GM23338 (cell line): ENCODE measurements around the gene ORC6. TPM values are rescaled to one million over a fixed set of nuclear protein-coding genes. Genes with fewer than 3 reads are reported as not detected.

ENCODE experiments used
- ATAC-seq: fragments of 200-7000 bp; cut with Tn5 transposase; 3 replicates; pipeline ENCODE4 v1.9.1; 2020
- DNase-seq: peaks from one replicate; pipeline ENCODE4 v3.0.0-alpha.2; 2015; ENCODE audit warnings: low spot score
- H2AFZ ChIP-seq: fragments of 200-600 bp; sonication (generic); 2 replicates; pipeline ENCODE4 v1.8.0; 2016; ENCODE audit warnings: antibody characterized with exemption, mild to moderate bottlenecking, moderate library complexity
- H3F3A ChIP-seq: fragments of 200-600 bp; sonication (generic); replicated peaks from 2 replicates; pipeline ENCODE4 v1.8.0; 2017; ENCODE audit warnings: antibody characterized with exemption, mixed run types, low read depth
- H3K27ac ChIP-seq: fragments of 200-600 bp; sonication (generic); 2 replicates; pipeline ENCODE4 v1.6.1; 2016; ENCODE audit warnings: low read depth
- H3K27me3 ChIP-seq: fragments of 200-600 bp; sonication (generic); 2 replicates; pipeline ENCODE4 v1.8.0; 2016; ENCODE audit warnings: mild to moderate bottlenecking, mixed run types, moderate library complexity; ENCODE audit not compliant: insufficient read depth
- H3K36me3 ChIP-seq: fragments of 200-600 bp; sonication (generic); 2 replicates; pipeline ENCODE4 v1.8.0; 2016; ENCODE audit warnings: mild to moderate bottlenecking; ENCODE audit not compliant: insufficient read depth
- H3K4me1 ChIP-seq: fragments of 200-600 bp; sonication (generic); 2 replicates; pipeline ENCODE4 v1.8.0; 2016; ENCODE audit warnings: mild to moderate bottlenecking, moderate library complexity; ENCODE audit not compliant: insufficient read depth
- H3K4me2 ChIP-seq: fragments of 200-600 bp; sonication (generic); 2 replicates; pipeline ENCODE4 v1.7.1; 2017; ENCODE audit warnings: mixed run types
- H3K4me3 ChIP-seq: fragments of 200-600 bp; sonication (generic); 2 replicates; pipeline ENCODE4 v1.6.1; 2016; ENCODE audit warnings: mixed run types
- H3K79me2 ChIP-seq: fragments of 200-600 bp; sonication (generic); replicated peaks from 2 replicates; pipeline ENCODE4 v1.8.0; 2017; ENCODE audit warnings: mild to moderate bottlenecking; ENCODE audit not compliant: insufficient read depth
- H3K9me2 ChIP-seq: fragments of 200-600 bp; sonication (generic); 2 replicates; pipeline ENCODE4 v1.8.0; 2017; ENCODE audit not compliant: insufficient read depth
- H4K20me1 ChIP-seq: fragments of 200-600 bp; sonication (generic); replicated peaks from 2 replicates; pipeline ENCODE4 v1.8.0; 2017; ENCODE audit warnings: mild to moderate bottlenecking; ENCODE audit not compliant: insufficient read depth
- H3K27ac Mint-ChIP-seq: 2 replicates; pipeline ENCODE4 v1.8.0; 2020; ENCODE audit warnings: inconsistent platforms, mild to moderate bottlenecking, moderate library complexity, mixed read lengths
- H3K27me3 Mint-ChIP-seq: 3 replicates; pipeline ENCODE4 v1.8.0; 2022; ENCODE audit warnings: low read depth, mild to moderate bottlenecking, moderate library complexity, mixed read lengths, inconsistent platforms; ENCODE audit not compliant: insufficient read depth, poor library complexity
- H3K36me3 Mint-ChIP-seq: 3 replicates; pipeline ENCODE4 v1.8.0; 2021; ENCODE audit warnings: low read depth, mild to moderate bottlenecking, inconsistent platforms, moderate library complexity, mixed read lengths
- H3K4me1 Mint-ChIP-seq: 3 replicates; pipeline ENCODE4 v1.8.0; 2020; ENCODE audit warnings: mild to moderate bottlenecking, inconsistent platforms, mixed read lengths
- H3K4me3 Mint-ChIP-seq: 3 replicates; pipeline ENCODE4 v1.8.0; 2021; ENCODE audit warnings: moderate library complexity, mild to moderate bottlenecking, inconsistent platforms, mixed read lengths
- H3K9me3 Mint-ChIP-seq: 3 replicates; pipeline ENCODE4 v1.8.0; 2020; ENCODE audit warnings: moderate library complexity, mild to moderate bottlenecking, inconsistent platforms, mixed read lengths
- CREB1 ChIP-seq: fragments of 250-450 bp; sonication (Bioruptor Pico); IDR thresholded peaks from 2 replicates; pipeline ENCODE4 v1.5.0; 2020; ENCODE audit warnings: low read depth, mild to moderate bottlenecking, moderate library complexity
- EZH2 ChIP-seq: fragments of 200-600 bp; sonication (generic); IDR thresholded peaks from one replicate; pipeline ENCODE4 v1.8.0; 2017; ENCODE audit warnings: antibody characterized with exemption, mild to moderate bottlenecking, low read depth; ENCODE audit not compliant: unreplicated experiment
- EZH2phosphoT487 ChIP-seq: fragments of 200-600 bp; sonication (generic); IDR thresholded peaks from one replicate; pipeline ENCODE4 v1.8.1; 2018; ENCODE audit warnings: antibody characterized with exemption; ENCODE audit not compliant: unreplicated experiment
- JUNB ChIP-seq: IDR thresholded peaks from one replicate; pipeline ENCODE4 v1.6.1; 2016; ENCODE audit warnings: antibody characterized with exemption; ENCODE audit not compliant: unreplicated experiment
- NANOG ChIP-seq: IDR thresholded peaks from 2 replicates; pipeline ENCODE4 v1.6.1; 2016; ENCODE audit warnings: antibody characterized with exemption, borderline replicate concordance
- POLR2AphosphoS5 ChIP-seq: IDR thresholded peaks from 2 replicates; pipeline ENCODE4 v1.6.1; 2016; ENCODE audit warnings: antibody characterized with exemption, low read depth
- REST ChIP-seq: IDR thresholded peaks from one replicate; pipeline ENCODE4 v1.6.1; 2018; ENCODE audit warnings: antibody characterized with exemption; ENCODE audit not compliant: unreplicated experiment
- STAT1 ChIP-seq: IDR thresholded peaks from one replicate; pipeline ENCODE4 v1.6.1; 2016; ENCODE audit warnings: antibody characterized with exemption; ENCODE audit not compliant: unreplicated experiment
- ZNF114 ChIP-seq: fragments of 250-450 bp; sonication (Bioruptor Pico); IDR thresholded peaks from 2 replicates; pipeline ENCODE4 v1.5.0; 2020; ENCODE audit warnings: mild to moderate bottlenecking, moderate library complexity
- ZNF331 ChIP-seq: fragments of 250-450 bp; sonication (Bioruptor Pico); IDR thresholded peaks from 2 replicates; pipeline ENCODE4 v1.5.0; 2020; ENCODE audit warnings: low read depth, mild to moderate bottlenecking, moderate library complexity
- polyA plus RNA-seq: library from polyadenylated mRNA; unstranded; fragments of >200 nt; fragmentation: Nextera tagmentation; extraction: Ambion mirVana; gene quantifications from 2 replicates; pipeline ENCODE4 v1.2.1, GENCODE V29; 2016
- total RNA-seq: library from RNA; depleted of rRNA; stranded (reverse); fragments of >200 nt; shearing (Covaris generic); gene quantifications from 2 replicates; pipeline ENCODE4 v1.2.3, GENCODE V29; 2014
- TF ChIP-seq, protein P1 (sequence below): fragments of 250-450 bp; sonication (Bioruptor Pico); IDR thresholded peaks from 2 replicates; pipeline ENCODE4 v1.5.0; 2020; ENCODE audit warnings: mild to moderate bottlenecking, moderate library complexity

The ORC6 gene
- total and polyA plus RNA-seq, 2 experiments from 2014 or later: 71.5 to 92.0 TPM

DNA sequence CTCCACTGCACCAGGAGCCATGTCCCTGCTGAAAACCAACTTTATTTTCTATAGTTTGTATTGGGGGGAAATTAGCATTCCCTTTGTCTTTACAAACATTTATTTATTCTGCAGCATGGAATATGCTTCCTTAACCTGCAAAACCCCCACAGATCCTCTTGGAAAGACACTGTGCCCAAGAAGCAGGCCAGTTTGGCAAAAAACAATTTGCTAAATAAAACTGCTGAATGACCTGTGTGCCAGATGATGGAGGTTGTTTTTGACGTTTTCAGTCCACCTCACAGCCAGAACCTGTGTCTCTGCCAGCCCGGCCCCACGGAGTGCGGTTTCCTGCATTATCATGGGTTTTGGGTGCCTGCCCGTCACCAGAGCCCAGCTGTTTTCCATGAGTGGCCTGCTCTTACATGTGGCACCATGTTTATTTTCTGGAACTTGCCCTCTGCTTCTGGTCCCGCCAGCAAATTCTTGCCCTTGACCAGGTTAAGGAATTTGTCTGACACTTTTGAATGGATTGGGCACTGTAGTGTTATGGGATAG, 26.4 kb downstream of the ORC6 start:
- Histone ChIP-seq H3K27me3 (no peaks in the 10 kb centered on the region), H3K79me2 (no peaks in the 10 kb centered on the region), H3F3A (no peaks in the 10 kb centered on the region), H3K27ac (no peak overlapping the region), H2AFZ (no peak overlapping the region), H4K20me1 (no peaks in the 10 kb centered on the region), H3K4me2 (no peak overlapping the region), H3K9me2 (no peaks in the 10 kb centered on the region), H3K36me3 (no peaks in the 10 kb centered on the region), H3K4me3 (no peak overlapping the region), H3K4me1 (no peaks in the 10 kb centered on the region)
- H3K36me3 Mint-ChIP-seq: no peaks in the 10 kb centered on the region
- no peak for TF ChIP-seq JUNB
- TF ChIP-seq POLR2AphosphoS5: no peak
- no peaks in the 10 kb centered on the region for H3K4me1 Mint-ChIP-seq
- no peaks in the 10 kb centered on the region for H3K9me3 Mint-ChIP-seq
- DNase-seq (no peak), ATAC-seq (no peak)
- H3K27me3 Mint-ChIP-seq: peaks cover 9% of the 10 kb centered on the region
- H3K4me3 Mint-ChIP-seq: no peak overlapping the region
- no peak overlapping the region for H3K27ac Mint-ChIP-seq

GRCh38 chr16:46717692-46718091, 28.2 kb downstream of the ORC6 start:
- ATAC-seq (no peak), DNase-seq (no peak)
- Histone ChIP-seq H3K36me3 (no peaks in the 10 kb centered on the region), H3K27ac (no peak overlapping the region), H3K79me2 (no peaks in the 10 kb centered on the region), H2AFZ (no peak overlapping the region), H3K4me2 (no peak overlapping the region), H4K20me1 (no peaks in the 10 kb centered on the region), H3K4me3 (no peak overlapping the region), H3F3A (no peaks in the 10 kb centered on the region), H3K4me1 (no peaks in the 10 kb centered on the region), H3K27me3 (no peaks in the 10 kb centered on the region), H3K9me2 (no peaks in the 10 kb centered on the region)
- H3K36me3 Mint-ChIP-seq: no peaks in the 10 kb centered on the region
- TF ChIP-seq ZNF114 (CRISPR knock-in tag): no peak
- TF ChIP-seq, protein P1, sequence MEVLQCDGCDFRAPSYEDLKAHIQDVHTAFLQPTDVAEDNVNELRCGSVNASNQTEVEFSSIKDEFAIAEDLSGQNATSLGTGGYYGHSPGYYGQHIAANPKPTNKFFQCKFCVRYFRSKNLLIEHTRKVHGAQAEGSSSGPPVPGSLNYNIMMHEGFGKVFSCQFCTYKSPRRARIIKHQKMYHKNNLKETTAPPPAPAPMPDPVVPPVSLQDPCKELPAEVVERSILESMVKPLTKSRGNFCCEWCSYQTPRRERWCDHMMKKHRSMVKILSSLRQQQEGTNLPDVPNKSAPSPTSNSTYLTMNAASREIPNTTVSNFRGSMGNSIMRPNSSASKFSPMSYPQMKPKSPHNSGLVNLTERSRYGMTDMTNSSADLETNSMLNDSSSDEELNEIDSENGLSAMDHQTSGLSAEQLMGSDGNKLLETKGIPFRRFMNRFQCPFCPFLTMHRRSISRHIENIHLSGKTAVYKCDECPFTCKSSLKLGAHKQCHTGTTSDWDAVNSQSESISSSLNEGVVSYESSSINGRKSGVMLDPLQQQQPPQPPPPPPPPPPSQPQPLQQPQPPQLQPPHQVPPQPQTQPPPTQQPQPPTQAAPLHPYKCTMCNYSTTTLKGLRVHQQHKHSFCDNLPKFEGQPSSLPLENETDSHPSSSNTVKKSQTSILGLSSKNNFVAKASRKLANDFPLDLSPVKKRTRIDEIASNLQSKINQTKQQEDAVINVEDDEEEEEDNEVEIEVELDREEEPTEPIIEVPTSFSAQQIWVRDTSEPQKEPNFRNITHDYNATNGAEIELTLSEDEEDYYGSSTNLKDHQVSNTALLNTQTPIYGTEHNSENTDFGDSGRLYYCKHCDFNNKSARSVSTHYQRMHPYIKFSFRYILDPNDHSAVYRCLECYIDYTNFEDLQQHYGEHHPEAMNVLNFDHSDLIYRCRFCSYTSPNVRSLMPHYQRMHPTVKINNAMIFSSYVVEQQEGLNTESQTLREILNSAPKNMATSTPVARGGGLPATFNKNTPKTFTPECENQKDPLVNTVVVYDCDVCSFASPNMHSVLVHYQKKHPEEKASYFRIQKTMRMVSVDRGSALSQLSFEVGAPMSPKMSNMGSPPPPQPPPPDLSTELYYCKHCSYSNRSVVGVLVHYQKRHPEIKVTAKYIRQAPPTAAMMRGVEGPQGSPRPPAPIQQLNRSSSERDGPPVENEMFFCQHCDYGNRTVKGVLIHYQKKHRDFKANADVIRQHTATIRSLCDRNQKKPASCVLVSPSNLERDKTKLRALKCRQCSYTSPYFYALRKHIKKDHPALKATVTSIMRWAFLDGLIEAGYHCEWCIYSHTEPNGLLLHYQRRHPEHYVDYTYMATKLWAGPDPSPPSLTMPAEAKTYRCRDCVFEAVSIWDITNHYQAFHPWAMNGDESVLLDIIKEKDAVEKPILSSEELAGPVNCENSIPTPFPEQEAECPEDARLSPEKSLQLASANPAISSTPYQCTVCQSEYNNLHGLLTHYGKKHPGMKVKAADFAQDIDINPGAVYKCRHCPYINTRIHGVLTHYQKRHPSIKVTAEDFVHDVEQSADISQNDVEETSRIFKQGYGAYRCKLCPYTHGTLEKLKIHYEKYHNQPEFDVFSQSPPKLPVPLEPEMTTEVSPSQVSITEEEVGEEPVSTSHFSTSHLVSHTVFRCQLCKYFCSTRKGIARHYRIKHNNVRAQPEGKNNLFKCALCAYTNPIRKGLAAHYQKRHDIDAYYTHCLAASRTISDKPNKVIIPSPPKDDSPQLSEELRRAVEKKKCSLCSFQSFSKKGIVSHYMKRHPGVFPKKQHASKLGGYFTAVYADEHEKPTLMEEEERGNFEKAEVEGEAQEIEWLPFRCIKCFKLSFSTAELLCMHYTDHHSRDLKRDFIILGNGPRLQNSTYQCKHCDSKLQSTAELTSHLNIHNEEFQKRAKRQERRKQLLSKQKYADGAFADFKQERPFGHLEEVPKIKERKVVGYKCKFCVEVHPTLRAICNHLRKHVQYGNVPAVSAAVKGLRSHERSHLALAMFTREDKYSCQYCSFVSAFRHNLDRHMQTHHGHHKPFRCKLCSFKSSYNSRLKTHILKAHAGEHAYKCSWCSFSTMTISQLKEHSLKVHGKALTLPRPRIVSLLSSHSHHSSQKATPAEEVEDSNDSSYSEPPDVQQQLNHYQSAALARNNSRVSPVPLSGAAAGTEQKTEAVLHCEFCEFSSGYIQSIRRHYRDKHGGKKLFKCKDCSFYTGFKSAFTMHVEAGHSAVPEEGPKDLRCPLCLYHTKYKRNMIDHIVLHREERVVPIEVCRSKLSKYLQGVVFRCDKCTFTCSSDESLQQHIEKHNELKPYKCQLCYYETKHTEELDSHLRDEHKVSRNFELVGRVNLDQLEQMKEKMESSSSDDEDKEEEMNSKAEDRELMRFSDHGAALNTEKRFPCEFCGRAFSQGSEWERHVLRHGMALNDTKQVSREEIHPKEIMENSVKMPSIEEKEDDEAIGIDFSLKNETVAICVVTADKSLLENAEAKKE (CRISPR knock-in tag): no peak
- no peak for TF ChIP-seq NANOG
- no peak for TF ChIP-seq EZH2phosphoT487
- no peak for TF ChIP-seq JUNB
- no peak for TF ChIP-seq CREB1 (CRISPR knock-in tag)
- TF ChIP-seq POLR2AphosphoS5: no peak
- no peak for TF ChIP-seq STAT1
- TF ChIP-seq REST: no peak
- TF ChIP-seq ZNF331 (CRISPR knock-in tag): no peak
- no peak for TF ChIP-seq EZH2
- no peak overlapping the region for H3K27ac Mint-ChIP-seq
- H3K27me3 Mint-ChIP-seq: peaks cover 7% of the 10 kb centered on the region
- H3K9me3 Mint-ChIP-seq: no peaks in the 10 kb centered on the region
- H3K4me1 Mint-ChIP-seq: no peaks in the 10 kb centered on the region
- H3K4me3 Mint-ChIP-seq: no peak overlapping the region
